Activated CD4-positive, CD25-positive, alpha-beta regulatory T cell treated with anti-CD3 and anti-CD28 coated beads, Interleukin-2, amount 50 U/mL, for 16 hours (primary cell): ENCODE data around the gene NDUFC1.
A peak's percentile ranks its signal among the peaks of the same experiment; 100 is the strongest.
"Not testable (repeated sequence)": the region's sequence is repeated elsewhere in the genome, so short reads cannot be mapped to it uniquely, and the experiment has no call there.

Source experiments
- DNase-seq: peaks from one replicate; pipeline ENCODE4 v3.0.0-alpha.2; 2020; ENCODE audit warnings: low read depth, low spot score

The NDUFC1 gene

GRCh38 chr4:139299536-139299935, 2.7 kb downstream of the NDUFC1 start:
- no peak for DNase-seq

DNA sequence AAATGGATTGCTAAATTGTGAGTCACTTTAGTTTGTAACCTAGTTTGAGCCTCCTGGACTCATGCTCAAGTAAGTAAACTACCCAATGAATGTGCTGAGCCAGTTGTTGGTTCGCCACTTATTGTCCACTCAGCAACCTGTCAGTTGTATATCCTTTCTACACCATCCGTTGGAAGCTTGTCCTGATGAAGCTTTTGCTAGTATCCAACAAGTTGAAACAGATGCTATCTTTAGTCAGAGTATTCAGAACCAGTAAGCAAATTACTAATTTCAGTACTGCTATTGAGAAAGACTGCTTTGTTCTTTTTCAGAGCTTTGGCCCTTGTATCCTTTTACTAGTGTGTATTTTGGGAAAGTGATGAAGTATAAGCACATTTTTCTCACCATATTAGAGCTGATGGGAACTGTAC, 5.3 kb downstream of the NDUFC1 start:
- no peak for DNase-seq

- DNase-seq: no peak
Observed at GRCh38 chr4:139295942-139296299, 6.4 kb downstream of the NDUFC1 start.

GRCh38 chr4:139295206-139295941, 6.9 kb downstream of the NDUFC1 start:
- DNase-seq: peak; percentile 98

- no peak for DNase-seq
Observed at GRCh38 chr4:139286186-139286698, 16.0 kb downstream of the NDUFC1 start.

DNA sequence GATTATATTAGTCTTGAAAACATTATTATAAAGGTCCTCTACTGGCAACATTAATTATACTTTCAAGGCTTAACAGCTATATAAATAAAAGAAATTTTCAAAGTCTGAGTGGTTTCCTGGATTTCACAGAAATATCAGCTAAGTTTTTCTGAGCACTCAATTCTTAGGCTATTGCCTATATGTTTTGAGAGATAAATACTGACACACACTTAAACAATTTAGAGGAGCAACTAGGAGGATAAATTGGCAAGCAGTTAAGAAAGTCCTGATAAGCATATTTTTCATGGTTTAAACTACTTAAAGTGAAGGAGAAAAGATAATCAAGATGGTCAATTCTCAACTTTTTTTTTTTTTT, 19.6 kb downstream of the NDUFC1 start:
- no peak for DNase-seq

DNA sequence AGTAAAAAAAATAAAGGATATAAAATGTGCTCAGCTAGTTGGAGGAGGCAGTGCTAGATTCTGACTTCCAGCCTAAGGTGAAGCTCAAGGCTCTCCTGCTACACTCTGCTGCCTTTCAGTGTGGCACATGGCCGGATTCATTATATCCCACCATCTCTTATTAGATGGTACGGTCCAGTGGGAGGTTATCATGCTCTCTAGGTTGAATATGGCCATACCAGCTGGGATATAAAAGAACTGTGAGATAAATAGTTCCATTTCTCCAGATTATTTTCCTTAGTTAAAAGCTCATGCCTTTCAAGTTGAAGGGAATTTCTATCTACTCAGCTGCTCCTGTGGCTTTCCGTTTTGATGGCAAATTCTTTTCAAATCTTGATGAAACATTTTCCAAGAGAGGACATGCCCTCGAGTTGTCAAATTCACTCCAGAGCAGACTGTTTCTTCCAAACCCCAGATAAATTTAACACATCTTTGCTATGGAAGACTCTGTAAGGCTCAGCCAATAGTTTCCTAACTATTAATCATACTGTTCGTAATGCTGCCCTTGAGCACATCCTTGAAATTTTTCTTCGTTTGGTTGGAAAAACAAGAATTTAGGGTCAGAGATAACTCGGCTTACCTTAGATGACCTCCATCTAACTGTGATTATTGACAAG, 20.1 kb downstream of the NDUFC1 start:
- no peak for DNase-seq

GRCh38 chr4:139279760-139280620, 22.3 kb downstream of the NDUFC1 start, which contains the start of gene MGARP:
Gene MGARP, minus strand, starts transcription at chr4:139280225. Its CDS starts 67 bp downstream, at chr4:139280158.
- DNase-seq: no peak

GRCh38 chr4:139278912-139279759, 23.1 kb downstream of the NDUFC1 start:
- no peak for DNase-seq

DNA sequence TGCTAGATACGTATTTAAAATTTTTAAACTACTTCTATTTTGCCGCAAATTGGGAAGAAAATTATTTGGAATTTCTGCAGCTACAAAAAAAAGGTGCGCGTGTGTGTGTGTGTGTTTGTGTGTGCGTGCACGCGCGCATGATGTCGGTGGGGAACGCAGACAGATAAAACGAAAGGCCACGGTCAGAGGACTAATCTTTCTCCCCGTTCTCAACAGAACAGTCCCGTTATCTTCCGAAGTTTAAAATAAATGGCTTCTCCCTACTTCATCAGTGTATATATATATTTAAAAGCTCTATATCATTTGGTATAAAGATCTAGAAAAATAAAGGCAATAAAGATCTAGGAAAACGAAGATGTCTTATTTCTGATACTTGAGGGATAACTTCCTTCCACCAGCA, 23.8 kb downstream of the NDUFC1 start:
- no peak for DNase-seq

- no peak for DNase-seq
Observed at GRCh38 chr4:139275281-139275735, 27.0 kb downstream of the NDUFC1 start.

GRCh38 chr4:139274790-139275189, 27.5 kb downstream of the NDUFC1 start:
- DNase-seq: no peak

DNA sequence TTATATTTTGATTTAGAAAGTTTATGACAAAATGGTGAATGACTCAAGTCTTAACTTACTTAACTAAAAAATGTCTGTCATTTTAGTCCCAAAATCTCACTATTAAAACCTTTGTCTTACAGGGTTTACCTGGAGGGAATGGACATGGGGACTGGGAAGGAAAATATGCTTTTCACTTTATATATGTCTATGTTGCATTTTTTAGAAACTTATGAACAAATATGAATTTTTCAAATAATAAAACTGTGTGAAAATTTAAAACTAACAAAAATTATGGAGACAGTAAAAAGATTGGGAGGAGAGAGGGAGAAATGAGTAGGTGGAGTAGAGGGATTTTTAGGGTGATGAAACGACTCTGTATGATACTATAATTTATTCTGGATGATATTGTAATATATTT, 28.4 kb downstream of the NDUFC1 start:
- no peak for DNase-seq

GRCh38 chr4:139267301-139267700, 35.0 kb downstream of the NDUFC1 start:
- DNase-seq: no peak

DNA sequence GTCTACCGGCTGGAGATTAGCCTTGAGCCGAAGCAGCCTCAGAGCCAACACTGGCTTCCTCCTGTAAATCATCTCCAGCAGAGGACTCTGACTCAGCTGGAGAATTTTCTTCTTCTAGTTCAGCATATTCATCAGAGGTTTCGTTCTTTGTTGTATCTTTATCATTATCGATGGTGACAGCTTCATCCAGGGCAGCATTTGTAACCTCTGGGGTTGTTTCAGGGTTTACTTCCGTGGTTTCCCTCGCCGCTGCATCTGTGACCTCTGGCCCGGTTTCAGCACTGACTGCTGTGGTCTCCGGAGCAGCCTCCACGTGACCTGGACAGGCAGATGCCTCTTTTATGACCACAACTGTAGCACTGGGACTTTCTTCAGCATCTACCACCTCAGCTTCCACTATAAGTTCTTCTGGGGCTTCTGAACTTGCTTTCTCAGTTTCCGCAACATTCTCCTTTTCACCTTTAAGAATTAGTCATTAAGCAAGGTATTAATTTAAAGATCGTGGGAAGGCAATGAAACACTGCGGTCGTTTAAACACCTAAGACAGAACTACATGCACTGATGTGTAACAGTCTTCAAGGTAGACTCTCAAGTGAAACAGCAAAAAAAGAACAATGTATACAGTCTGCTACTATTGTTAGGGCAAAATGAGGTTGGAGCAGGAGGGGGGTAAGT, 35.6 kb downstream of the NDUFC1 start:
- peak; percentile 32 for DNase-seq

DNA sequence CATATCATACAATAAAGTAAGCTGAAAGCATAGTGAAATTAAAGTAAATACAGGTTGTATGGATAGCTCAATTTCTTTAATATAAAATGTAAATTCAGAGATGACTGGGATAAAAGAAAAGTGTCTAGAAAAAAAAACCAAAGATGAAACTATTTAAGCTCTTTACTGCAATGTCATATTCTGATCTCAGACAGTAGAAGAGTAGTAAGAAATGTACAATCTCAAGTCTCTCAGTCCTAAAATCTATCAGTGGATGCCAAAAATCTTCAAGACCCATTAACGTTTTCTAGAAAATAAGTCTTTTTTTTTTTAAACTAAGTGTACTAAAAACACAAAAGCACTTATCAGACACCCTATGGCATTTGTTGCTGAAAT, 36.1 kb downstream of the NDUFC1 start:
- no peak for DNase-seq

DNA sequence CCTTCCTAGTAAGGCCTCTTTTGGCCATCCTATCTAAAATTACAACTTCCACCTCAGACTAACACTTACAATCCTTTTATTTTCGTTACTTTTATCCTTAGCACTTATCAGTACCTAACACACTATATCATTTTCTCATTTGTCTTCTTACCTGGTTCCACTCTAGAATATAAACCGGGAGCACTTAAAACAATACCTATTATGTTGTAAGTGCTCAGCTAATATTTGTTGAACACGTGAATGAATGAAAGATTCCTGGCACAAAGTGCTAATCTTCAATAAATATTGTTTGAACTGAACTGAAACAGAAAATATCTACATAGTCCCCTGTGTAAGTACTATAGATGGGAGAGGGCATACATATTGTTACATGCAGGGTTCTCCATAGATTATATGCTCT, 36.6 kb downstream of the NDUFC1 start:
- DNase-seq: no peak

DNA sequence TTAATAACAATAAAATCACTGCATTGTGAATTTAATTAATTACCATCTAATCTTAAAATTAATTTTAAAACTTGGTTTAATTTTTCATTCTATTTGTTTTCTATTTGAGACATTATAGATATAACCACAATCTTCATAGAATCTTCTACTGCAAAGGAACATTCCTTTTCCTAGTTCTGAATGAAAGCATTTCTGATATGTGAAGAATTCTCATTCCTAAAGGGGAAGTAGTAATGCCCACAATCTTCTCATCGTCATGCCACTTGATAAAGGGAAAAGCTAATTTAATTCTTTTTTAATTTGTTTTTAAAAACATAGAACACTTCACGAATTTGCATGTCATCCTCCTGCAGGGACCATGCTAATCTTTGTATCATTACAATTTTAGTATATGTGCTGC, 45.9 kb downstream of the NDUFC1 start:
- DNase-seq: no peak

DNA sequence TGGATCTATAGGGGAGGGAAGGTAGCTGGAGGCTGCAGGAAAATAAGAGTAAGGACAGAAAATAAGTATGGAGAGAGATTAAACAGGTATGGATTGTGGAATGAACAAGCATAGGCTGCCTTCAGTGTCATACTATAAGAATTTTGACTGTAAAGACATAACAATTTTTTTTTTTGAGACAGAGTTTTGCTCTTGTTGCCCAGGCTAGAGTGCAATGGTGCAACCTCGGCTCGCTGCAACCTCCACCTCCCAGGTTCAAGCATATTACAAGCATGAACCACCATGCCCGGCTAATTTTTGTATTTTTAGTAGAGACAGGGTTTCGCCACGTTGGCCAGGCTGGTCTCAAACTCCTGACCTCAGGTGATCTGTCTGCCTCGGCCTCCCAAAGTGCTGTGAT, 46.7 kb downstream of the NDUFC1 start:
- DNase-seq: not testable (repeated sequence)

DNA sequence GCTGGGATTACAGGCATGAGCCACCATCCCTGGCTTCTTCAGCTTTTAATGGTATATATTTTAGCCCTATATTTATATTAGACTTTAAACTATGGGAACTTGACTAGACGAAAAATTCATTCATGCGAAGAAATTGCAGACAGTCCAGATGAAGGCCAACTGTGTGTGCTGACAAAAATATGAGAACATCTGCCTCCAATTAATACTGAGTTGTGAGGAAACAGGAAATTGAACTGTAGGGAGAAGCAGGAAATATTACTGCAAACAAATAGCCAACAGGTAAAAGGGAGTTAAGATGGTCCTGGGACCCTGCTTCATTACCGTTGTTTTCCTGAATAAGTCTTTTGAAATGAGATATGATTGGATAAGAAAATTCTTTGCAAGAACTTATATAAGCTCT, 48.6 kb downstream of the NDUFC1 start:
- DNase-seq: no peak

DNA sequence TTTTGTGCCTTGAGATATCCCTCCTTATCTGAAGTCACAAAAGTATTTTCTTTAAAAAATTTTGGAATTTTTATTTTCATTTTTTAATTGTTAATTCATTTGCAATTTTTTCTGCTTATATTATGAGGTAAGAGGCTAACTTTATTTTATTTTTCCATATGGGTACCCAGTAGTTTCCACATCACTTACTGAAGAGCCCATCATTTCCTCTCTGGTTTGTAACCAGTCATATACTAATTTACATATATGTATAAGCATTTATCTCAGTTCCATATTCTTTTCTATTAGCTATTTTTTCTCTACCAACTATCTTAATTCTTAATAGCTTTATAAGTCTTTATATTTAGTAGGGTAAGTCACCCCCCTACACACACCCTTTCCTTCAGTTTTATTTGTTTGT, 49.2 kb downstream of the NDUFC1 start:
- no peak for DNase-seq
